D721Med (cell line): ENCODE results near the gene KIF1A.

Experiments
- DNase-seq: peaks from one replicate; pipeline ENCODE4 v3.0.0; 2011; ENCODE audit warnings: low spot score; ENCODE audit not compliant: insufficient read length
- FAIRE-seq: peaks from 2 replicates; lab custom pipeline; 2011; peaks lifted over from hg19 to GRCh38; lab: Jason Lieb, UNC
- CTCF ChIP-seq: IDR thresholded peaks from 2 replicates; pipeline ENCODE4 v1.5.1; 2012; ENCODE audit warnings: mild to moderate bottlenecking, control low read depth; ENCODE audit not compliant: insufficient read depth; ENCODE audit errors: missing control alignments

The KIF1A gene

GRCh38 chr2:240793313-240794177, 26.5 kb downstream of the KIF1A start:
- FAIRE-seq: no peak
- no peak for TF ChIP-seq CTCF
- DNase-seq: no peak

- TF ChIP-seq CTCF: no peak
- FAIRE-seq (no peak), DNase-seq (no peak)
Observed at GRCh38 chr2:240792629-240793312, 27.2 kb downstream of the KIF1A start.

- TF ChIP-seq CTCF: no peak
- FAIRE-seq: no peak
- no peak for DNase-seq
Observed at GRCh38 chr2:240791821-240792628, 28.0 kb downstream of the KIF1A start.

- FAIRE-seq (no peak), DNase-seq (no peak)
- TF ChIP-seq CTCF: no peak
Observed at GRCh38 chr2:240791221-240791800, 28.7 kb downstream of the KIF1A start.

- DNase-seq: no peak
- TF ChIP-seq CTCF: no peak
- no peak for FAIRE-seq
Observed at GRCh38 chr2:240790370-240791220, 29.4 kb downstream of the KIF1A start.

- no peak for DNase-seq
- TF ChIP-seq CTCF: no peak
- no peak for FAIRE-seq
Observed at GRCh38 chr2:240789501-240790369, 30.3 kb downstream of the KIF1A start.
